Right atrium auricular region (tissue), 2 donors: ENCODE measurements around the gene SCYGR1. TPM values are rescaled to one million over a fixed set of nuclear protein-coding genes. Genes with fewer than 3 reads are reported as not detected.

Experiments
- DNase-seq: peaks from one replicate; pipeline ENCODE4 v3.0.0-alpha.2; 2019; ENCODE audit warnings: low spot score
- H3K27ac ChIP-seq, 2 donors: fragments of 200-600 bp; sonication (generic); 1 replicate in 1 of 2; 2 replicates in 1 of 2; pipeline ENCODE4 v1.5.1; 2016 to 2019
- H3K27me3 ChIP-seq, 2 donors: fragments of 200-600 bp; sonication (generic); one replicate each; pipeline versions ENCODE4 v1.5.1 to v1.6.0; 2017 to 2019
- H3K36me3 ChIP-seq: fragments of 200-600 bp; sonication (generic); one replicate; pipeline ENCODE4 v1.5.1; 2016
- H3K4me1 ChIP-seq, 2 donors: fragments of 200-600 bp; sonication (generic); one replicate each; pipeline versions ENCODE4 v1.5.1 to v1.6.0; 2017 to 2019
- H3K4me3 ChIP-seq, 2 donors: fragments of 200-600 bp; sonication (generic); 1 replicate in 1 of 2; 2 replicates in 1 of 2; pipeline ENCODE4 v1.5.1; 2017 to 2019; ENCODE audit warnings: mild to moderate bottlenecking in 1 of 2, moderate library complexity in 1 of 2
- H3K9me3 ChIP-seq, 2 donors: fragments of 200-600 bp; sonication (generic); one replicate each; pipeline ENCODE4 v1.5.1; 2019
- total RNA-seq, 2 donors: library from RNA; depleted of rRNA; stranded (reverse); fragments of >200 nt; gene quantifications; one replicate each; pipeline ENCODE4 v1.1.0, GENCODE V29; 2016
- TF ChIP-seq, protein P1 (sequence below), 2 donors: fragments of 200-600 bp; sonication (generic); IDR thresholded peaks; one replicate each; pipeline ENCODE4 v1.5.1; 2019; ENCODE audit warnings: antibody characterized with exemption in 2 of 2

SCYGR1 gene
- total RNA-seq, 2 donors from 2014 or later: not detected

DNA sequence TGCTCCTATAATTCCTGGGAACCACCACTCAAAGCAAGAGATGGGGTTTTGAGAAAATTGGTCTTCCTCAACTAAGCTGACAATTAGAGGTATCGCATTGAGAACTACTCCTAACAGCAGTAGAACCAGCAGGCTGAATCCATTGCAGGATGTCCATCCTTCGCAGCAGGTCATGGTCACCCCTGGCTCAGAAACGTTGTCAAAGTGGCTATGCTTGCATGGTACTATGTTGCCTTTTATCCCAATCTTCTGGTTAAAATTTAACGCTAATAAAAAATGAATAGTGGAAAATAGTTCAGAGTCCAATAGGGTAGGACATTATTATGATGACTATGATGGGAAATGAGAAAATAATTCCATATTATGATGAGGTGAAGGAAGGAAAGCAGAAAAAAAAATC, 8.7 kb downstream of the SCYGR1 start, which contains the start of gene TM4SF20:
Gene TM4SF20 (minus strand): TSS at position 212 of the 400 bp plus-strand sequence. CDS start 38 bp downstream, at position 174.
- Histone ChIP-seq H3K4me1 (no peaks in the 10 kb centered on the region), H3K27me3 (no peaks in the 10 kb centered on the region), H3K27ac (no peak within 1 kb of the TSS), H3K4me3 (no peak within 1 kb of the TSS), H3K36me3 (no peaks in the 10 kb centered on the region), H3K9me3 (no peaks in the 10 kb centered on the region)
- TF ChIP-seq, protein P1, sequence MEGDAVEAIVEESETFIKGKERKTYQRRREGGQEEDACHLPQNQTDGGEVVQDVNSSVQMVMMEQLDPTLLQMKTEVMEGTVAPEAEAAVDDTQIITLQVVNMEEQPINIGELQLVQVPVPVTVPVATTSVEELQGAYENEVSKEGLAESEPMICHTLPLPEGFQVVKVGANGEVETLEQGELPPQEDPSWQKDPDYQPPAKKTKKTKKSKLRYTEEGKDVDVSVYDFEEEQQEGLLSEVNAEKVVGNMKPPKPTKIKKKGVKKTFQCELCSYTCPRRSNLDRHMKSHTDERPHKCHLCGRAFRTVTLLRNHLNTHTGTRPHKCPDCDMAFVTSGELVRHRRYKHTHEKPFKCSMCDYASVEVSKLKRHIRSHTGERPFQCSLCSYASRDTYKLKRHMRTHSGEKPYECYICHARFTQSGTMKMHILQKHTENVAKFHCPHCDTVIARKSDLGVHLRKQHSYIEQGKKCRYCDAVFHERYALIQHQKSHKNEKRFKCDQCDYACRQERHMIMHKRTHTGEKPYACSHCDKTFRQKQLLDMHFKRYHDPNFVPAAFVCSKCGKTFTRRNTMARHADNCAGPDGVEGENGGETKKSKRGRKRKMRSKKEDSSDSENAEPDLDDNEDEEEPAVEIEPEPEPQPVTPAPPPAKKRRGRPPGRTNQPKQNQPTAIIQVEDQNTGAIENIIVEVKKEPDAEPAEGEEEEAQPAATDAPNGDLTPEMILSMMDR (IDR thresholded peaks at IDR 0.05): no peak
- DNase-seq: no peak

DNA sequence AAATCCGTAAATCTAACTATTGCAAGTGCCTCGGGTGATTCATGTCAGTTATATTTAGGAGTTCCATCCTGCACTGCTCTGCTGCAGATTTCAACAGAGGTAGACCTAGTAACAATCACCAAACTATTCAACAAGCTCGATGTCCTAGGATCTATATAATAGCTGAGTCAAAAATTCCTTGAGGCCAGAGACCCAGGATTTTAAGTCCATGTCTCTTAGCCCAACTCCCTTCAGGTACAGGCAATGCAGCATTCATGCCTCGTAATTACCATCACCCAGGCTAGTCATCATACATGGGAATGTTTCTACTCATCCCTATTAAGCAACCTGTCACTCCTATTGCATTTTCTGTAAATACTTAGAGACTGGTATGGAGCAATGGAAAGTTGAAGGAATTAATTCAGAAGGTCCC, 9.4 kb downstream of the SCYGR1 start:
- H3K27ac ChIP-seq: no peak overlapping the region
- no peak for DNase-seq
- H3K36me3 ChIP-seq: no peaks in the 10 kb centered on the region
- H3K4me3 ChIP-seq: no peak overlapping the region
- H3K4me1 ChIP-seq: no peaks in the 10 kb centered on the region
- H3K27me3 ChIP-seq: no peaks in the 10 kb centered on the region
- TF ChIP-seq, protein P1 (IDR thresholded peaks at IDR 0.05): no peak
- H3K9me3 ChIP-seq: no peaks in the 10 kb centered on the region

DNA sequence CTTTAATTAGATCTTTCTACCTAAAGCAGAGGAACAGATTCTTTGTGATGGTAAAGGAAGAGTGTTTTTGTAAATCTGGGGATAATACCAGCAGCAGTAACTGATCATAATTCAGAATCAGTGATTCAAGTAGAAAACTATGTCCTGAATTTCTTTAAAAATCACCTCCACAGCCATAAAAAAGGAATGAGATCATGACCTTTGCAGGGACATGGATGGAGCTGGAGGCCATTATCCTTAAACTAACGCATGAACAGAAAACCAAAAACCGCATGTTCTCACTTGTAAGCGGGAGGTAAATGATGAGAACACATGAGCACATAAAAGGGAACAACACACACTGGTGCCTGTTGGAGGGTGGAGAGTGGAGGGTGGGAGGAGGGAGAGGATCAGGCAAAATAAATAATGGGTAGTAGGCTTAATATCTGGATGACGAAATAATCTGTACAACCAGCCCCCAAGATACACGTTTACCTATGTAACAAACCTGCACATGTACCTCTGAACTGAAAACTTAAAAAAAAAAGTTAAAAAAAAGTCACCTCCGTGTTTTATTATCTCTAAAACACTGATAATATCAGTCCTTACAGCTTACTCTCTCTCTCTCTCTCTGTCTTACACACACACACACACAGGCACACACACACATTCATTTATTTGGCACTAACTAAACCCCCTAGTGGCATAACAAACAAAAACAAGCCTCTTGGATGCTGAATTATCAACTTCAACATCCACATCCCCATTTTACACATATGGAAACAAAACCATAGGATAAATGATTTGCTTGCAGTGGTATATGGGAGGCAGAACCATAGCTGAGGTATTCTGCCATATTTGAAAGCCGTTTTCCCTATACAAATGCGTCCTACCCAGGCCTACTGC, 10.0 kb downstream of the SCYGR1 start:
- DNase-seq: no peak
- H3K27ac ChIP-seq: no peak overlapping the region
- no peak overlapping the region for H3K4me3 ChIP-seq
- TF ChIP-seq, protein P1 (IDR thresholded peaks at IDR 0.05): no peak
- H3K36me3 ChIP-seq: no peaks in the 10 kb centered on the region
- H3K27me3 ChIP-seq: no peaks in the 10 kb centered on the region
- no peaks in the 10 kb centered on the region for H3K4me1 ChIP-seq
- H3K9me3 ChIP-seq: no peaks in the 10 kb centered on the region

DNA sequence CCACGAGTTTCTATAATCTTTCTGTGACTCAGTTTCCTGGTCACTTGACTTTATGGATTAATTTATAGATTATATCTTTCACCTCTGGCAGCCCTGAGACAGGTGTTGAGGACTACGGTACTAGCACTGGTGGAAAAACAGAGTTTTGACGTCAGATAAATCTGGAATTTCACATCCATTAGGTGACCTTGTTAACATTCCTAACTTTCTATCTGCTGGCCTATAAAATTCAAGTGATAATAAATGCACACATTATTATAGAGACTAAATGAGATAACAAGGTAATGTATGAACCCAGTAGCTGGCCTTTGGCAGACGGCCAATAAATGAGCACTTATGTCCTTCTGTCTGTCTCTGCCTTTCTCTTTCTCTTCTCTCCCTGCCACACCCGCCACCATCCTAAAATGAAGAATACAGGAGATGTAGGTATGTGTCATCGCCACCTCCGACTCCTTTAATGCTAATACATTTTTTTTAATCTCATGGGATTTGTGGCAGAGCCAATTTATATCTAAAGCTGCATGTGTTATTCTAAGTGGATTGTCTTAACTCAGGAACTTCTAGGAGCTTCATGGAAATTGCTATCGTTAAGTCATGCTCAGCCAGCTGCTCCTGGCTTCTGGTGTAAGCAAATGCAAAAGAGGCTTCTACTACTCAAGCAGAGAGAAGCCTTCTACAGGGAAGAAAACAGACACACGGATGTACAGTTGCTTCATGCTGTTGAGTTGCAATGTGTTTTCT, 10.9 kb downstream of the SCYGR1 start:
- Histone ChIP-seq H3K4me1 (no peaks in the 10 kb centered on the region), H3K36me3 (no peaks in the 10 kb centered on the region), H3K9me3 (no peaks in the 10 kb centered on the region), H3K4me3 (no peak overlapping the region), H3K27ac (no peak overlapping the region), H3K27me3 (no peaks in the 10 kb centered on the region)
- DNase-seq: no peak
- TF ChIP-seq, protein P1 (IDR thresholded peaks at IDR 0.05): no peak

DNA sequence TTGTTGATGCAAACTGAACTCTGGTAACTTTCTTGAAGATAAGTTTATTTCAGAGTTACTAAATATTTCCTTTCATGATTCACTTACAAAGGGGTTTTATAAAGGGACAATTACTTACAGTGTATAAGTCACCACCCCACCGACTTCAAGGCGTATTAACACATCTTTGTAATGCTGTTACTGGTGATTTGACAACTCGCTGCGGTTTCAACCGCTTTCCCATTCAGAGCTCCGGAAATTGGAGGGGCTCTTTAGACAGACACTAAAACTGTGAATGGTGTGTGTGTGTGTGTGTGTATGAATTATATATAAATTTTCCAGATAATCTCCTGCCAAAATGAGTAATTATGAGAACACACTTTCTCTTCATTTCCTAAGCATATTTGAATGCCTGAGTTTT, 13.6 kb downstream of the SCYGR1 start:
- Histone ChIP-seq H3K4me3 (no peak overlapping the region), H3K27ac (no peak overlapping the region), H3K4me1 (no peaks in the 10 kb centered on the region), H3K36me3 (no peaks in the 10 kb centered on the region), H3K9me3 (no peaks in the 10 kb centered on the region), H3K27me3 (no peaks in the 10 kb centered on the region)
- TF ChIP-seq, protein P1 (IDR thresholded peaks at IDR 0.05): no peak
- DNase-seq: no peak
